ENCODE data around the gene KRT74. TPM values are rescaled to one million over a fixed set of nuclear protein-coding genes. Genes with fewer than 3 reads are reported as not detected.

KRT74 gene
- total RNA-seq, 1 experiment from 2014 or later, result not detected

DNA sequence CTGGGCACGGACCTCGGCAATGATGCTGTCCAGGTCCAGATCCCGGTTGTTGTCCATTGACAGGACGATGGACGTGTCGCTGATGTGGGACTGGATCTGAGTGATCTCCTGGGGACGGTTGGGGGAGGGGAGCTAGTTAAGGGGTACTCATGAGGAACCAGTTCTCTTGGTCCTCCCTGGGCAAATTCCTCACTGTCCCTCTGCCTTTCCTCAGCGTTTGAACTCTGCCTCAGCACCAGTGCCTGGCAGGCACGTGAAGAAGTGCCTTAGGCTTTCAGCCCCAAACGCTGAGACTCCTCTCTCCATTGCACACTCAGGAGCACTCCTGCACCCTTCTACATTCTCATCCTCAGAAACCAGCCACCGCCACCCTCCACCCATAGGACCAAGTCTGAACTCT lies 17.9 kb upstream of the KRT74 start:
- H3K27me3 Mint-ChIP-seq (ENCODE audit: low read depth), result peaks cover 12% of the 10 kb centered on the region
- POLR2A ChIA-PET, result no interaction called here
- H3K9me3 Mint-ChIP-seq, result peaks cover 37% of the 10 kb centered on the region
- TF ChIP-seq NFYB (CRISPR knock-in tag; conservative IDR thresholded peaks at IDR 0.05; ENCODE audit: low read depth) (no peak), OVOL2 (CRISPR knock-in tag; IDR thresholded peaks at IDR 0.05; ENCODE audit: borderline replicate concordance) (no peak), SOX15 (CRISPR knock-in tag; IDR thresholded peaks at IDR 0.05) (no peak), ZNF121 (CRISPR knock-in tag; IDR thresholded peaks at IDR 0.05) (no peak), GTF2I (CRISPR knock-in tag; conservative IDR thresholded peaks at IDR 0.05) (no peak), RELA (CRISPR knock-in tag; IDR thresholded peaks at IDR 0.05; ENCODE audit: borderline replicate concordance) (no peak)
- TF ChIP-seq, protein P1, sequence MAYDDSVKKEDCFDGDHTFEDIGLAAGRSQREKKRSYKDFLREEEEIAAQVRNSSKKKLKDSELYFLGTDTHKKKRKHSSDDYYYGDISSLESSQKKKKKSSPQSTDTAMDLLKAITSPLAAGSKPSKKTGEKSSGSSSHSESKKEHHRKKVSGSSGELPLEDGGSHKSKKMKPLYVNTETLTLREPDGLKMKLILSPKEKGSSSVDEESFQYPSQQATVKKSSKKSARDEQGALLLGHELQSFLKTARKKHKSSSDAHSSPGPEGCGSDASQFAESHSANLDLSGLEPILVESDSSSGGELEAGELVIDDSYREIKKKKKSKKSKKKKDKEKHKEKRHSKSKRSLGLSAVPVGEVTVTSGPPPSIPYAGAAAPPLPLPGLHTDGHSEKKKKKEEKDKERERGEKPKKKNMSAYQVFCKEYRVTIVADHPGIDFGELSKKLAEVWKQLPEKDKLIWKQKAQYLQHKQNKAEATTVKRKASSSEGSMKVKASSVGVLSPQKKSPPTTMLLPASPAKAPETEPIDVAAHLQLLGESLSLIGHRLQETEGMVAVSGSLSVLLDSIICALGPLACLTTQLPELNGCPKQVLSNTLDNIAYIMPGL (CRISPR knock-in tag; IDR thresholded peaks at IDR 0.05), result no peak
- no peak overlapping the region for H3K27ac Mint-ChIP-seq
- CTCF ChIA-PET, result no interaction called here
- H3K36me3 Mint-ChIP-seq, result peaks cover 16% of the 10 kb centered on the region
- ATAC-seq (no peak), DNase-seq (ENCODE audit: low spot score) (no peak)
- H3K4me1 Mint-ChIP-seq, result no peaks in the 10 kb centered on the region
- H3K4me3 Mint-ChIP-seq, result no peak overlapping the region

DNA sequence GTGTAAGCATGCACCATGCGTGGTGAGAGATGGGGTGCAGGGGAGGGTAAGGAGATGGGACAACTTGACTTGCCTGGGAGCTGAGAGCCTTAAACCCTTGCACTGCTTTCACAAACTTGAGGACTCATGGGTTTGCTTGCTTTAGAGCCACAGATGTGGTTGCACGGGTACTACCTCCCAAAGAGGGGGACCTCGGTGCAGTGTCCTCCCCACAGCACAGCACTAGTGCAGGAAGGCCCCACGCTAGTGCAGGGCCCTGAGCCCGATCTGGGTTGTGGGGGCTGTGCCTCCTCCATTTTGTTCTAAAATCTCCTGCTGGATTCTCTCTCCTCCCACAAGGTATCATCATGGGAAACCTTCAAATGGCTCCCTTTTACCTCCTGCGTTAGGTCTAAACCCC lies 16.4 kb upstream of the KRT74 start:
- Mint-ChIP-seq H3K4me1 (no peaks in the 10 kb centered on the region), H3K27ac (no peak overlapping the region), H3K27me3 (ENCODE audit: low read depth) (peaks cover 12% of the 10 kb centered on the region), H3K9me3 (peaks cover 37% of the 10 kb centered on the region), H3K36me3 (peaks cover 16% of the 10 kb centered on the region), H3K4me3 (no peak overlapping the region)
- no peak for TF ChIP-seq NFYB (CRISPR knock-in tag; conservative IDR thresholded peaks at IDR 0.05; ENCODE audit: low read depth)
- no peak for DNase-seq (ENCODE audit: low spot score)
- POLR2A ChIA-PET, result no interaction called here
- no peak for ATAC-seq
- CTCF ChIA-PET, result interaction anchor here (1.0 kb wide), 1 partner anchor 289 kb away, joined by 3 read pairs; no protein-coding TSS in a partner anchor

DNA sequence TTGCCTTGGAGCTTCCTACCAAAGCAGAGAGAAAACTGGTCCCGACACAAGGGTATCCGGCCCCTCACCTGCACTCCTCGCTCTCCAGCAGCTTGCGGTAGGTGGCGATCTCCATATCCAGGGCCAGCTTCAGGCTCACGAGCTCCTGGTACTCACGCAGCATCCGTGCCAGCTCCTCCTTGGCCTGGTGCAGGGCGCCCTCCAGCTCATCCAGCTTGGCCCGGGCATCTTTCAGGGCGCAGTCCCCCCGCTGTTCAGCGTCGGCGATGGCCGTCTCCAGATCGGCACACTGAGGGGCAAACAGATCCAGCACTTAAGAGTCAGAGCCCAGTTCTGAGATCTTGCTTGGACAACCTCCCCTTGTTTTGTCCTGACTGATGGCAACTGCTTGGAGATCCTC lies 13.9 kb upstream of the KRT74 start:
- ChIA-PET POLR2A (no interaction called here), CTCF (interaction anchor here (0.7 to 6.6 kb wide), 7 partner anchors 145 to 298 kb away, joined by 3 to 47 read pairs (median 4); no protein-coding TSS in a partner anchor)
- peaks cover 4% of the 10 kb centered on the region; the same call in 1 of the 2 replicates for H3K27me3 Mint-ChIP-seq (ENCODE audit: low read depth)
- H3K36me3 Mint-ChIP-seq, result peaks cover 16% of the 10 kb centered on the region
- H3K4me1 Mint-ChIP-seq, result peaks cover 3% of the 10 kb centered on the region
- ATAC-seq (no peak), DNase-seq (ENCODE audit: low spot score) (peak; percentile 32)
- TF ChIP-seq, protein P2, sequence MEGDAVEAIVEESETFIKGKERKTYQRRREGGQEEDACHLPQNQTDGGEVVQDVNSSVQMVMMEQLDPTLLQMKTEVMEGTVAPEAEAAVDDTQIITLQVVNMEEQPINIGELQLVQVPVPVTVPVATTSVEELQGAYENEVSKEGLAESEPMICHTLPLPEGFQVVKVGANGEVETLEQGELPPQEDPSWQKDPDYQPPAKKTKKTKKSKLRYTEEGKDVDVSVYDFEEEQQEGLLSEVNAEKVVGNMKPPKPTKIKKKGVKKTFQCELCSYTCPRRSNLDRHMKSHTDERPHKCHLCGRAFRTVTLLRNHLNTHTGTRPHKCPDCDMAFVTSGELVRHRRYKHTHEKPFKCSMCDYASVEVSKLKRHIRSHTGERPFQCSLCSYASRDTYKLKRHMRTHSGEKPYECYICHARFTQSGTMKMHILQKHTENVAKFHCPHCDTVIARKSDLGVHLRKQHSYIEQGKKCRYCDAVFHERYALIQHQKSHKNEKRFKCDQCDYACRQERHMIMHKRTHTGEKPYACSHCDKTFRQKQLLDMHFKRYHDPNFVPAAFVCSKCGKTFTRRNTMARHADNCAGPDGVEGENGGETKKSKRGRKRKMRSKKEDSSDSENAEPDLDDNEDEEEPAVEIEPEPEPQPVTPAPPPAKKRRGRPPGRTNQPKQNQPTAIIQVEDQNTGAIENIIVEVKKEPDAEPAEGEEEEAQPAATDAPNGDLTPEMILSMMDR (IDR thresholded peaks at IDR 0.05), result no peak
- no peak for TF ChIP-seq GRHL2 (CRISPR knock-in tag; IDR thresholded peaks at IDR 0.05; ENCODE audit: insufficient replicate concordance, severe bottlenecking)
- TF ChIP-seq, protein P3, sequence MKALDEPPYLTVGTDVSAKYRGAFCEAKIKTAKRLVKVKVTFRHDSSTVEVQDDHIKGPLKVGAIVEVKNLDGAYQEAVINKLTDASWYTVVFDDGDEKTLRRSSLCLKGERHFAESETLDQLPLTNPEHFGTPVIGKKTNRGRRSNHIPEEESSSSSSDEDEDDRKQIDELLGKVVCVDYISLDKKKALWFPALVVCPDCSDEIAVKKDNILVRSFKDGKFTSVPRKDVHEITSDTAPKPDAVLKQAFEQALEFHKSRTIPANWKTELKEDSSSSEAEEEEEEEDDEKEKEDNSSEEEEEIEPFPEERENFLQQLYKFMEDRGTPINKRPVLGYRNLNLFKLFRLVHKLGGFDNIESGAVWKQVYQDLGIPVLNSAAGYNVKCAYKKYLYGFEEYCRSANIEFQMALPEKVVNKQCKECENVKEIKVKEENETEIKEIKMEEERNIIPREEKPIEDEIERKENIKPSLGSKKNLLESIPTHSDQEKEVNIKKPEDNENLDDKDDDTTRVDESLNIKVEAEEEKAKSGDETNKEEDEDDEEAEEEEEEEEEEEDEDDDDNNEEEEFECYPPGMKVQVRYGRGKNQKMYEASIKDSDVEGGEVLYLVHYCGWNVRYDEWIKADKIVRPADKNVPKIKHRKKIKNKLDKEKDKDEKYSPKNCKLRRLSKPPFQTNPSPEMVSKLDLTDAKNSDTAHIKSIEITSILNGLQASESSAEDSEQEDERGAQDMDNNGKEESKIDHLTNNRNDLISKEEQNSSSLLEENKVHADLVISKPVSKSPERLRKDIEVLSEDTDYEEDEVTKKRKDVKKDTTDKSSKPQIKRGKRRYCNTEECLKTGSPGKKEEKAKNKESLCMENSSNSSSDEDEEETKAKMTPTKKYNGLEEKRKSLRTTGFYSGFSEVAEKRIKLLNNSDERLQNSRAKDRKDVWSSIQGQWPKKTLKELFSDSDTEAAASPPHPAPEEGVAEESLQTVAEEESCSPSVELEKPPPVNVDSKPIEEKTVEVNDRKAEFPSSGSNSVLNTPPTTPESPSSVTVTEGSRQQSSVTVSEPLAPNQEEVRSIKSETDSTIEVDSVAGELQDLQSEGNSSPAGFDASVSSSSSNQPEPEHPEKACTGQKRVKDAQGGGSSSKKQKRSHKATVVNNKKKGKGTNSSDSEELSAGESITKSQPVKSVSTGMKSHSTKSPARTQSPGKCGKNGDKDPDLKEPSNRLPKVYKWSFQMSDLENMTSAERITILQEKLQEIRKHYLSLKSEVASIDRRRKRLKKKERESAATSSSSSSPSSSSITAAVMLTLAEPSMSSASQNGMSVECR (CRISPR knock-in tag; IDR thresholded peaks at IDR 0.05; ENCODE audit: borderline replicate concordance), result no peak
- no peak for TF ChIP-seq IRF2 (CRISPR knock-in tag; IDR thresholded peaks at IDR 0.05; ENCODE audit: borderline replicate concordance, low read depth)
- H3K9me3 Mint-ChIP-seq, result peaks cover 28% of the 10 kb centered on the region
- H3K4me3 Mint-ChIP-seq, result no peak overlapping the region
- no peak overlapping the region for H3K27ac Mint-ChIP-seq
